ENCODE measurements around the gene SECISBP2L. TPM values are rescaled to one million over a fixed set of nuclear protein-coding genes. Genes with fewer than 3 reads are reported as not detected.

SECISBP2L gene
- total RNA-seq, 1 donor from 2014 or later = 44.0 TPM

DNA sequence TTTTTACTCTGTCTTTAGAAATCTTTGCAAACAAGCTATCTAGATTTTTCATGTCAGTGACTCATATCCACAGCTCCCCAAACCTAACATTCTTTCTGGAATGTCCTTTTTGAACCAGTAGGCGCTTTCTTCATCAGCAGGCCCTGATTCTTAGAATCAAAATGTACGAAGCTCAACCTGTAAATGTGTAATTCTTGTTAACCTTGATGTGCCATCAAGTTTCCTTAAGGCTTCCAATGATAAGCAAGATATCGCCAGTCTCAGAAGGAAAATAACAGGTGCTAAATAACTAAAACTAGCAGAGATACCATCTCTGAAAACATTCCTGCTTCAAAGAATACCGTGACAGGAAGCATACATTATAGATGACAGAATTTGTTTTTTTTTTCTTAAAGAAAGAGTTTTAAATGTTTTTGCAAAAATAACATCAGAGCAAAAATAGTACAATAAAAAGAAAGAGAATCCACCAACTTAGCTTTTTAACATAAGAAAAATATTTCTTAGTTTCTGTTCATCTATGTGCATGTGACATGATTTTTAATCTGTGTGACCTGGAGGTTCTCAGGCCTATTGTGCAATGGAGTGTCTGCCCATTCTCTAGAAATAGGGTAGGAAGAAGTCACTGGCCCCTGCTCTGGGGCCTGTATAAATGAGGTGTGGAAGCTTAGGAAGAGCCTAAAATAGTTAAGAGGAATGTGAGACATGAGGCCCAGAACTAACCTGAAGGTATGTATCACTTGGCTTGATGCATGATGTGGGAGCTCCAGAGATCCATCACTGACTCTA, 14.7 kb upstream of the SECISBP2L start:
- Histone ChIP-seq H3K4me3 (no peak overlapping the region), H3K27ac (no peak overlapping the region), H3K4me1 (no peaks in the 10 kb centered on the region), H3K79me2 (ENCODE audit: low read depth) (no peaks in the 10 kb centered on the region), H3K36me3 (no peaks in the 10 kb centered on the region), H3K9ac (no peak overlapping the region), H3F3A (ENCODE audit: low read depth) (no peaks in the 10 kb centered on the region), H3K9me3 (ENCODE audit: low read depth) (no peaks in the 10 kb centered on the region), H4K20me1 (ENCODE audit: low read depth) (no peaks in the 10 kb centered on the region), H3K27me3 (no peaks in the 10 kb centered on the region), H2AFZ (replicated peaks) (no peak overlapping the region), H3K4me2 (no peak overlapping the region)
- Mint-ChIP-seq H3K27ac (no peak overlapping the region), H3K36me3 (no peaks in the 10 kb centered on the region), H3K9me3 (no peaks in the 10 kb centered on the region), H3K4me3 (no peak overlapping the region), H3K27me3 (ENCODE audit: insufficient read depth, low read depth) (no peaks in the 10 kb centered on the region), H3K4me1 (no peaks in the 10 kb centered on the region)
- TF ChIP-seq, protein P1, sequence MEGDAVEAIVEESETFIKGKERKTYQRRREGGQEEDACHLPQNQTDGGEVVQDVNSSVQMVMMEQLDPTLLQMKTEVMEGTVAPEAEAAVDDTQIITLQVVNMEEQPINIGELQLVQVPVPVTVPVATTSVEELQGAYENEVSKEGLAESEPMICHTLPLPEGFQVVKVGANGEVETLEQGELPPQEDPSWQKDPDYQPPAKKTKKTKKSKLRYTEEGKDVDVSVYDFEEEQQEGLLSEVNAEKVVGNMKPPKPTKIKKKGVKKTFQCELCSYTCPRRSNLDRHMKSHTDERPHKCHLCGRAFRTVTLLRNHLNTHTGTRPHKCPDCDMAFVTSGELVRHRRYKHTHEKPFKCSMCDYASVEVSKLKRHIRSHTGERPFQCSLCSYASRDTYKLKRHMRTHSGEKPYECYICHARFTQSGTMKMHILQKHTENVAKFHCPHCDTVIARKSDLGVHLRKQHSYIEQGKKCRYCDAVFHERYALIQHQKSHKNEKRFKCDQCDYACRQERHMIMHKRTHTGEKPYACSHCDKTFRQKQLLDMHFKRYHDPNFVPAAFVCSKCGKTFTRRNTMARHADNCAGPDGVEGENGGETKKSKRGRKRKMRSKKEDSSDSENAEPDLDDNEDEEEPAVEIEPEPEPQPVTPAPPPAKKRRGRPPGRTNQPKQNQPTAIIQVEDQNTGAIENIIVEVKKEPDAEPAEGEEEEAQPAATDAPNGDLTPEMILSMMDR (IDR thresholded peaks at IDR 0.05) = no peak
- DNase-seq (ENCODE audit: low spot score) = no peak

GRCh38 chr15:49059491-49059890, 13.2 kb upstream of the SECISBP2L start:
- H3K36me3 ChIP-seq = no peaks in the 10 kb centered on the region
- no peaks in the 10 kb centered on the region for H3K36me3 Mint-ChIP-seq
- no peak overlapping the region for H3K9ac ChIP-seq
- H2AFZ ChIP-seq (replicated peaks) = no peak overlapping the region
- H3K27me3 Mint-ChIP-seq (ENCODE audit: insufficient read depth, low read depth) = no peaks in the 10 kb centered on the region
- no peak overlapping the region for H3K27ac Mint-ChIP-seq
- no peaks in the 10 kb centered on the region for H3K79me2 ChIP-seq (ENCODE audit: low read depth)
- no peak for DNase-seq (ENCODE audit: low spot score)
- H3K9me3 Mint-ChIP-seq = no peaks in the 10 kb centered on the region
- TF ChIP-seq EZH2phosphoT487 (IDR thresholded peaks at IDR 0.05) = no peak
- TF ChIP-seq, protein P1 (IDR thresholded peaks at IDR 0.05) = no peak
- no peaks in the 10 kb centered on the region for H3F3A ChIP-seq (ENCODE audit: low read depth)
- H3K9me3 ChIP-seq (ENCODE audit: low read depth) = no peaks in the 10 kb centered on the region
- H3K4me3 Mint-ChIP-seq = no peak overlapping the region
- no peak overlapping the region for H3K27ac ChIP-seq
- no peaks in the 10 kb centered on the region for H3K4me1 ChIP-seq
- no peak overlapping the region for H3K4me2 ChIP-seq
- no peak overlapping the region for H3K4me3 ChIP-seq
- no peaks in the 10 kb centered on the region for H4K20me1 ChIP-seq (ENCODE audit: low read depth)
- no peaks in the 10 kb centered on the region for H3K27me3 ChIP-seq
- no peaks in the 10 kb centered on the region for H3K4me1 Mint-ChIP-seq

- no peaks in the 10 kb centered on the region for H3K9me3 Mint-ChIP-seq
- H3K36me3 Mint-ChIP-seq = no peaks in the 10 kb centered on the region
- no peak overlapping the region for H3K4me3 ChIP-seq
- H3K4me2 ChIP-seq = no peak overlapping the region
- H3K4me1 Mint-ChIP-seq = no peaks in the 10 kb centered on the region
- H3K27me3 Mint-ChIP-seq (ENCODE audit: insufficient read depth, low read depth) = no peaks in the 10 kb centered on the region
- DNase-seq (ENCODE audit: low spot score) = no peak
- H3F3A ChIP-seq (ENCODE audit: low read depth) = no peaks in the 10 kb centered on the region
- H2AFZ ChIP-seq (replicated peaks) = peak overlapping the region; percentile 55
- H3K36me3 ChIP-seq = no peaks in the 10 kb centered on the region
- no peak overlapping the region for H3K9ac ChIP-seq
- H3K4me1 ChIP-seq = no peaks in the 10 kb centered on the region
- no peaks in the 10 kb centered on the region for H3K9me3 ChIP-seq (ENCODE audit: low read depth)
- no peak overlapping the region for H3K4me3 Mint-ChIP-seq
- no peak overlapping the region for H3K27ac ChIP-seq
- TF ChIP-seq EZH2phosphoT487 (IDR thresholded peaks at IDR 0.05) = no peak
- TF ChIP-seq, protein P1 (IDR thresholded peaks at IDR 0.05) = no peak
- TF ChIP-seq EZH2 (IDR thresholded peaks at IDR 0.05) = no peak
- H3K79me2 ChIP-seq (ENCODE audit: low read depth) = no peaks in the 10 kb centered on the region
- no peaks in the 10 kb centered on the region for H3K27me3 ChIP-seq
- no peak overlapping the region for H3K27ac Mint-ChIP-seq
- no peaks in the 10 kb centered on the region for H4K20me1 ChIP-seq (ENCODE audit: low read depth)
Measured at GRCh38 chr15:49058559-49058958, 12.3 kb upstream of the SECISBP2L start.

All from neural progenitor cell (in vitro differentiated cells).